GM21825 (cell line): ENCODE data around the gene PCDH12.

Source experiments
- ATAC-seq: cut with Tn5 transposase; IDR thresholded peaks from one replicate; pipeline ENCODE4 v1.9.1; 2021; ENCODE audit warnings: mild to moderate bottlenecking, moderate library complexity; ENCODE audit not compliant: unreplicated experiment

PCDH12 gene

GRCh38 chr5:141958113-141958512 is at the start of gene PCDH12:
Gene PCDH12, minus strand, starts transcription at chr5:141958202. Its CDS starts 351 bp downstream, at chr5:141957851.
- ATAC-seq, result no peak

- no peak for ATAC-seq
Observed at GRCh38 chr5:142007237-142007544, 49.2 kb upstream of the PCDH12 start.

- ATAC-seq, result no peak
Observed at GRCh38 chr5:142006363-142007236, 48.6 kb upstream of the PCDH12 start.

GRCh38 chr5:142003266-142003800 is 45.3 kb upstream of the PCDH12 start:
- no peak for ATAC-seq

- ATAC-seq, result no peak
Observed at GRCh38 chr5:142000704-142001484, 42.9 kb upstream of the PCDH12 start.

- ATAC-seq, result no peak
Observed at GRCh38 chr5:142000173-142000572, 42.2 kb upstream of the PCDH12 start.

GRCh38 chr5:141997358-141997960 is 39.5 kb upstream of the PCDH12 start:
- no peak for ATAC-seq

- ATAC-seq, result no peak
Observed at GRCh38 chr5:141995656-141996055, 37.7 kb upstream of the PCDH12 start.

GRCh38 chr5:141994511-141995136 is 36.6 kb upstream of the PCDH12 start:
- no peak for ATAC-seq

- no peak for ATAC-seq
Observed at GRCh38 chr5:141992349-141992963, 34.5 kb upstream of the PCDH12 start.

- ATAC-seq, result no peak
Observed at GRCh38 chr5:141989720-141990119, 31.7 kb upstream of the PCDH12 start.

GRCh38 chr5:141986072-141986471 is 28.1 kb upstream of the PCDH12 start:
- ATAC-seq, result no peak

- ATAC-seq, result no peak
Observed at GRCh38 chr5:141982626-141983025, 24.6 kb upstream of the PCDH12 start.

GRCh38 chr5:141978389-141978788 is 20.4 kb upstream of the PCDH12 start:
- no peak for ATAC-seq

GRCh38 chr5:141976176-141976575 is 18.2 kb upstream of the PCDH12 start:
- no peak for ATAC-seq

- ATAC-seq, result no peak
Observed at GRCh38 chr5:141973871-141974595, 16.0 kb upstream of the PCDH12 start.

- peak; percentile 56 for ATAC-seq
Observed at GRCh38 chr5:141969783-141970771, 12.1 kb upstream of the PCDH12 start.

- peak; percentile 92 for ATAC-seq
Observed at GRCh38 chr5:141968914-141969608, 11.1 kb upstream of the PCDH12 start, which contains the start of gene RNF14. Gene RNF14, plus strand, starts transcription at chr5:141969105. Its CDS starts 4,484 bp downstream, at chr5:141973589.
